ENCODE measurements around the gene ATAD2B.

DNA sequence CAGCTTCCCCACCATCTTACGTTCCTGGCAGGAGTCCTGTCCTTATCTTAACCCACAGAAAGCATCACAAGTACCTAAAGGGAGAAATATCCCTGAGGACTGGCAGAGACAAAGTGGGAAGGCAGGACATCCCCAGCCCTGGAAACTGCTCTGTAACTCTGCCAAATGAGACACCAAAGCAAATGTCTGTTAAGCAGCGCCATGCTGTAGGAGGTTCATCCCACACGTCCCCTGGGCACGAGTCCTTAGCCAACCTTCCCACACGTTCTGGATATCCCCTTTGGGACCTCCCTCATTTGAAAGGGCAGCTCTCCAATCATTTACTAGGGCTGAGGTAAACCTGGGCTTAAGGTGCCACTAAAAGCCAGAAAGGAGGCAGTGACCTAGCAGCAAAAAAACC is 207.2 kb downstream of the ATAD2B start:
- TF ChIP-seq, protein P1, sequence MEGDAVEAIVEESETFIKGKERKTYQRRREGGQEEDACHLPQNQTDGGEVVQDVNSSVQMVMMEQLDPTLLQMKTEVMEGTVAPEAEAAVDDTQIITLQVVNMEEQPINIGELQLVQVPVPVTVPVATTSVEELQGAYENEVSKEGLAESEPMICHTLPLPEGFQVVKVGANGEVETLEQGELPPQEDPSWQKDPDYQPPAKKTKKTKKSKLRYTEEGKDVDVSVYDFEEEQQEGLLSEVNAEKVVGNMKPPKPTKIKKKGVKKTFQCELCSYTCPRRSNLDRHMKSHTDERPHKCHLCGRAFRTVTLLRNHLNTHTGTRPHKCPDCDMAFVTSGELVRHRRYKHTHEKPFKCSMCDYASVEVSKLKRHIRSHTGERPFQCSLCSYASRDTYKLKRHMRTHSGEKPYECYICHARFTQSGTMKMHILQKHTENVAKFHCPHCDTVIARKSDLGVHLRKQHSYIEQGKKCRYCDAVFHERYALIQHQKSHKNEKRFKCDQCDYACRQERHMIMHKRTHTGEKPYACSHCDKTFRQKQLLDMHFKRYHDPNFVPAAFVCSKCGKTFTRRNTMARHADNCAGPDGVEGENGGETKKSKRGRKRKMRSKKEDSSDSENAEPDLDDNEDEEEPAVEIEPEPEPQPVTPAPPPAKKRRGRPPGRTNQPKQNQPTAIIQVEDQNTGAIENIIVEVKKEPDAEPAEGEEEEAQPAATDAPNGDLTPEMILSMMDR (IDR thresholded peaks at IDR 0.05; ENCODE audit: low read depth, low read length), result no peak
- TF ChIP-seq EZH2phosphoT487 (IDR thresholded peaks at IDR 0.05; ENCODE audit: low read depth), result no peak
